HG02870 (cell line): ENCODE data around the gene IL1R1.

Source experiments
- ATAC-seq: cut with Tn5 transposase; IDR thresholded peaks from one replicate; pipeline ENCODE4 v1.9.1; 2021; ENCODE audit warnings: mild to moderate bottlenecking, moderate library complexity; ENCODE audit not compliant: unreplicated experiment

IL1R1 gene

DNA sequence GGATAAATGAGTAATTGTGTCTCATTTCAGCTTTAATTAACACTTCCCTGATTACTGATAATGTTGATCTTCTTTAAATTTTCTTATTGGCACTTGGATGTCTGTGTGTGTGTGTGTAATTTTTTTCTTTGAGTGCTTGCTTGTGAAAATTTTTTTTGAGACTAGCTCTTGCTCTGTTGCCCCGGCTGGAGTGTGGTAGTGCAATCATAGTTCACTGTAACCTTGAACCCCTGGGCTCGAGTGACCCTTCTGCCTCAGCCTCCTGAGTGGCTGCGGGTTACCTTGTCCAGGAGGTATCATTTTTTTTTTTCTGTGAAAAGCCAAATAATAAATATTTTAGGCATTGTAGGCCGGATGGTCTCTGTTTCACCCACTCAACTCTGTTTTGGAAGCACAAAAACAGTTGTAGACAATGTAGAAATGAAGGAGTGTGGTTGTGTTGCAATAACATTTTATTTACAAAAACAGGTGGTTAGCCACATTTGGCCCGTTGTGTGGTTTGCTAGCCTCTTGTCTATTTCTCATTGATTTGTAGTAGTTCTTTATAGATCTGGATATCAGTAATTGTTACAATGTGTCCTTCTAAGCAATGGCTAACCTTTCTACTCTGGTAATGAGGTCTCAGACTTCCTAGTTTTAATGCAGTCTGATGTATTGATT lies 52.2 kb downstream of the IL1R1 start:
- no peak for ATAC-seq

- no peak for ATAC-seq
Observed at GRCh38 chr2:102197389-102198137, 55.0 kb downstream of the IL1R1 start.

DNA sequence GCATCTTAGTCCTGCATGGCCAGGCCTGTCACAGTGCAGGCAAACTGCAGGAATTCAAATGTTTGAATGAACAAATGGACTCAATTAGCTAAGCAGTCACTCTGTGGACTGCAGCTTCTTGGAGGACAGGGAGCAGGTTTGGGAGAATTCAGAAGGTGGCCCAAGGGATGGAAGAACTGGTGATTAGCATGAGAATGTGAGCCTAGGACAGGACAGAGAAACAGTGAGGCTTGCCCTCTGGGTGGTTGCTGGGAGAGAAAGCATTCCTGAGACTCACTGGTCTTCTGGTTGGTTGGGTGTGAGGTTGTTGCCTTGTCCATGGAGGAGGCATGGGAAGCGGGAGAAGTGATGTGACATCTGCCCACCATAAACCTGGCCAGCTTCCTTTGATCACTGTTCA lies 58.0 kb downstream of the IL1R1 start:
- no peak for ATAC-seq

DNA sequence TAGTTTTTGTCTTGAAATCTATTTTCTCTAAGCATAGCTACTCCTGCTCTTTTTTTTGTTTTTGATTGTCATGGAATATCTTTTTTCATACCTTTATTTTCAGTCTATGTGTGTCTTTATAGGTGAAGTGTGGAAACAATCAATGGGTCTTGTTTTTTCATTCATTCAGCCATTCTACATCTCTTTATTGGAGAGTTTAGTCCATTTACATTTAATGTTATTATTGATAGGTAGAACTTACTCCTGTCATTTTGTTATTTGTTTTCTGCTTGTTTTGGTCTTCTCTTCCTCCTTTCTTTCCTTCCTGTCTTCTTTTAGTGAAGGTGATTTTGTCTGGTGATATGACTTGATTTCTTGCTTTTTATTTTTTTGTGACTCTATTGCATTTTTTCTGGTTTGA lies 62.1 kb downstream of the IL1R1 start:
- no peak for ATAC-seq

- no peak for ATAC-seq
Observed at GRCh38 chr2:102206666-102207341, 64.3 kb downstream of the IL1R1 start.

DNA sequence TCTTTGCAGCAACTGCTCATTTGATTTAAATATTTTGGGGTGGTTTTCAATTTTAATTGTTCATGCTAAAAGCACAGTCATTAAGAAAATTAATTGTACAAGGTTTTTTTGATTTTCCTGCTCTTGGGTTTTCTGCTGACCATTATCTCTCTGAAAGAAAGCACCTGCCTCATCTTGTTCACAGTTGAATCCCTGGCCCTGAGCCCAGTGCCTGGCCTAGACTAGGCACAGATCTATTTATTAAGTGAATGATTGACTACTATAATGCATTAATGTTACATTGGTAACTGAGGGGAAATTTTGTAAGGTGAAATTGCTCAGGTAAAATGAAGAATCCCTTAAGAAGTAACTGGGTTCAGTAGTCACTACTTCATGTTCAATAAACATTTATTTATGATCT lies 66.2 kb downstream of the IL1R1 start:
- ATAC-seq: no peak

DNA sequence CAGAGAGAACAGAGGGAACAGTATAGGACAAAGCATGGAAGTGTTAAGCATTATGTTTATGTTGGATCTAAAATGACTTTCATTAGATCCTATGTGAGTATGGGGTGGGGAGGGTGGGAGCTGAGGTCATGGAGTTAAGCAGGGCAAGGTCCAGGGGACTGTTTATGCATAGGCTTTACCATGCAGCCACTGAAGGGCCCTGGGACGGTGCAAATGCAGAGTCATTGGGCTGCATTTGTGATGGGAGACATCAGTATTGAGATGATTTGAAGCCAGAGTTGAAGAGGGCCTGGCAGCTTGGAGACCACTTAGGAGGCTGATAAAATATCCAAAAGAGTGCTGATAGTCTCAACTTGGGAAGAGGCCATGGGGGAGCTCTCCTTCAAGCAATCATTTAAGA lies 66.9 kb downstream of the IL1R1 start:
- ATAC-seq: no peak

- no peak for ATAC-seq
Observed at GRCh38 chr2:102217032-102217431, 74.5 kb downstream of the IL1R1 start.

DNA sequence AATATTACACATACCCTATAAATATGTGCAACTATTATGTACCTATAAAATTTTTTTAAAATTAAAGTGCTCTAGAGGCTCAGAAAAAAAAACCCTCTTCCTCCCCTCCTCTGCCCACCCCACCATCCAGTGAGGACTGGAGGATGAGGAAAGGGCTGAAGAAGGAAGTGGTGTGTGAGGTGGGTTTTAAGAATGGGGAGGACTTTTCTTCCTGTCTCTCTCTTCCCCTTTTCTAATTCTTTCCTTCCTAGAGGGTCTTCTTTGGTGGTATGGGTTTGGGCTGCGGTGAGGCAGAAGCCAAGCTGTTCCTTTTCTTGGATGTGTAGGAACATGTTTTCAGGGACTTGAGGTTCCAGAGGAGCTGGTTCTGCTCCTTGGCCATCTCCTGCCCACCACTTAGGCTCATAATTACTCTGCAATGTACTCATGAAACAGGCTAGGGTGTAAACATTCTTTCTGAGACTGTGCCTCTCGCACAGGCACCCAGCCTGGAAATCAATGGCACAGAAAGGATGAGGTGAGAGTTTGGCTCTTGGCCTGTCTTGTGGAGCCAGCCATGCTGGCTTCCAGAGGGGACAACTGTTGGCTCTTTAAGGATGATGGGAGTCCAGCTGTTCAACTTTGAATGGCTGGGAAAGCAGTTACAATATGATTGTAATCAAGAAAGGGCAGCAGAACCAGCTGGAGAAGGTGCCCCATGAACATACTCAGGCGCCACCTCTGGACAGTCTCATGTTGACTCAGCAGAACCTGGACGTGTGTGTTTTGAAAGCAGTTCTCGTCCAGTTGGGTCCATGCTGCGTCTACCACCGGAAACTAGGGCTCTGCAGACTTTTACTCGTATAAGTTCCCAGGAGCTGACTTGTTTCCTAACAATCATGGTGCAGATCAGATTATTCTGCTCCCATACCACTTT lies 82.5 kb downstream of the IL1R1 start:
- no peak for ATAC-seq

DNA sequence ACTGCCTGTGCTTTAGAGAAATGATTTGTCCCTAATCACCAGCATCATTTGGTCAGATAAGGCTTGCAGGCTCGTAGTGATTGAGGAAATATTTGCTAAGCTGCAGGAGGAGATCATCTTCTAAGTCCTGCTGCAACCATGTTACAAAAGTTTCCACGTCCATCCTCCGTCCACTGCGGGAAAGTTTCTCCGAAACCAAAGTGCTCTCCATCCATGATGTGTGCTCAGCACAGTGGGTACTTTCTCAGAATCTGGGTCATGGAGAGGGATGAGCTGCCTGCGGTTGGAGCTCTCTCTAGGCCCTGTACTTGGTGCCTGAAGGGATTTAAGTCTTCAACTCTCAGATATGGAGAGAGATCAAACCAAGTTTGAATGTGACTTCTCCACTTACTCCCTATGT lies 83.6 kb downstream of the IL1R1 start:
- no peak for ATAC-seq

- no peak for ATAC-seq
Observed at GRCh38 chr2:102226612-102227391, 84.3 kb downstream of the IL1R1 start.

DNA sequence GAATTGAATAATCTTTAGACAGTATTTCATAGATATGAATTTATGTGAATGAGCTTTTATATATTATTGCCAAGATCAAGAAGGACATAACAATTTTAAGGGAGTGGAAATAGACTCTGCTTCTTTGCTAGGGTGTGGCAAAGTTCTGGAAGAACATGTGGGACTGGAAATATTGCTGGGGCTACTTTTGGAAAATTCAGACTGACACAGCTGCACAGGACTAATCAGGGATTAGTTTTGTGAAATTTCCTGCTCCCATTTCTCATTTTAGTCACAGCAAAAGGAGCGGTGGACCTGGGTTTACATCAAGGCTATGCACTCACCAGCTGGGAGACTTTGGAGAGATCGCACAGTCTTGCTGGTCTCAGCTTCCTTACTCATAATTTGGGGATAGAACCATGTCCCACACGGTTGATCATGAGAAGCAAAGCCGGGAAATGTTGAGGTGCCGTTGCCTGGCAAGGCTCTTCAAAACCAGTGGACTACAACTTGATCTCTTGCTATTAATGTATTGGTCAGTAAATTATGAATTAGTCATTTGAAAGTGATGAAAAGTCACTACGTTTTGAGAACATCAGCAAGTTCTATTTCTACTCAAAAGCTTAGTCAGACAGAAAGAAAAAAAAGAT lies 86.7 kb downstream of the IL1R1 start:
- ATAC-seq: no peak
